RWPE1 (cell line): ENCODE data around the gene BMI1.

Experiments used
- CTCF ChIA-PET: fragments of 350-600 bp; sonication (Branson Sonifier 250); formaldehyde crosslinking; extraction: SDS; loops from one replicate; lab custom pipeline; 2021; lab: Yijun Ruan, JAX
- POLR2A ChIA-PET: fragments of 400-600 bp; formaldehyde crosslinking; extraction: SDS; loops from one replicate; lab custom pipeline; 2020; ENCODE audit warnings: antibody characterized with exemption; ENCODE audit not compliant: low non-redundant PET; lab: Yijun Ruan, JAX
- DNase-seq: peaks from one replicate; pipeline ENCODE4 v3.0.0; 2012; ENCODE audit warnings: low spot score
- H3K27ac ChIP-seq: fragments of 450-650 bp; 2 replicates; pipeline ENCODE4 v1.5.1; 2017
- CTCF ChIP-seq: fragments of 450-650 bp; conservative IDR thresholded peaks from 2 replicates; pipeline ENCODE4 v1.5.1; 2017; ENCODE audit warnings: low read depth, mild to moderate bottlenecking

The BMI1 gene

GRCh38 chr10:22338185-22338900 is 17.4 kb downstream of the BMI1 start:
- H3K27ac ChIP-seq, result no peak overlapping the region
- ChIA-PET POLR2A (no interaction called here), CTCF (interaction anchor here (0.9 to 1.4 kb wide), 3 partner anchors 13 to 251 kb away, joined by 3 to 5 read pairs (median 5); no protein-coding TSS in a partner anchor)
- DNase-seq, result no peak
- TF ChIP-seq CTCF, result no peak

- H3K27ac ChIP-seq, result no peak overlapping the region
- DNase-seq, result no peak
- TF ChIP-seq CTCF, result no peak
- ChIA-PET CTCF (interaction anchor here (0.9 to 1.4 kb wide), 3 partner anchors 14 to 250 kb away, joined by 3 to 5 read pairs (median 5); no protein-coding TSS in a partner anchor), POLR2A (no interaction called here)
Observed at GRCh38 chr10:22338931-22339330, 18.0 kb downstream of the BMI1 start.

- DNase-seq, result no peak
- ChIA-PET POLR2A (interaction anchor here (0.9 kb wide), 1 partner anchor 337 kb away, joined by 3 read pairs; no protein-coding TSS in a partner anchor), CTCF (interaction anchor here (0.7 kb wide), 2 partner anchors 85 to 152 kb away, joined by 3 to 4 read pairs; no protein-coding TSS in a partner anchor)
- no peak for TF ChIP-seq CTCF
- H3K27ac ChIP-seq, result peak overlapping the region; percentile 81
Observed at GRCh38 chr10:22339761-22340328, 18.9 kb downstream of the BMI1 start.

- TF ChIP-seq CTCF, result no peak
- ChIA-PET CTCF (interaction anchor here (0.6 to 0.7 kb wide), 2 partner anchors 152 to 250 kb away, joined by 3 read pairs; no protein-coding TSS in a partner anchor), POLR2A (interaction anchor here (0.9 kb wide), 1 partner anchor 338 kb away, joined by 3 read pairs; no protein-coding TSS in a partner anchor)
- peak; percentile 62 for DNase-seq
- H3K27ac ChIP-seq, result peak overlapping the region; percentile 81
Observed at GRCh38 chr10:22340329-22341189, 19.7 kb downstream of the BMI1 start.

- no peak for TF ChIP-seq CTCF
- no peak for DNase-seq
- H3K27ac ChIP-seq, result peak overlapping the region; percentile 81
- ChIA-PET POLR2A (no interaction called here), CTCF (no interaction called here)
Observed at GRCh38 chr10:22341190-22341925, 20.5 kb downstream of the BMI1 start.
